Right atrium auricular region (tissue), 2 donors: ENCODE data around the gene C20orf96. TPM values are rescaled to one million over a fixed set of nuclear protein-coding genes. Genes with fewer than 3 reads are reported as not detected.

ENCODE experiments used
- DNase-seq: peaks from one replicate; pipeline ENCODE4 v3.0.0-alpha.2; 2019; ENCODE audit warnings: low spot score
- H3K27ac ChIP-seq, 2 donors: fragments of 200-600 bp; sonication (generic); 1 replicate in 1 of 2; 2 replicates in 1 of 2; pipeline ENCODE4 v1.5.1; 2016 to 2019
- H3K27me3 ChIP-seq, 2 donors: fragments of 200-600 bp; sonication (generic); one replicate each; pipeline versions ENCODE4 v1.5.1 to v1.6.0; 2017 to 2019
- H3K36me3 ChIP-seq: fragments of 200-600 bp; sonication (generic); one replicate; pipeline ENCODE4 v1.5.1; 2016
- H3K4me1 ChIP-seq, 2 donors: fragments of 200-600 bp; sonication (generic); one replicate each; pipeline versions ENCODE4 v1.5.1 to v1.6.0; 2017 to 2019
- H3K4me3 ChIP-seq, 2 donors: fragments of 200-600 bp; sonication (generic); 1 replicate in 1 of 2; 2 replicates in 1 of 2; pipeline ENCODE4 v1.5.1; 2017 to 2019; ENCODE audit warnings: mild to moderate bottlenecking in 1 of 2, moderate library complexity in 1 of 2
- H3K9me3 ChIP-seq, 2 donors: fragments of 200-600 bp; sonication (generic); one replicate each; pipeline ENCODE4 v1.5.1; 2019
- total RNA-seq, 2 donors: library from RNA; depleted of rRNA; stranded (reverse); fragments of >200 nt; gene quantifications; one replicate each; pipeline ENCODE4 v1.1.0, GENCODE V29; 2016
- TF ChIP-seq, protein P1 (sequence below), 2 donors: fragments of 200-600 bp; sonication (generic); IDR thresholded peaks; one replicate each; pipeline ENCODE4 v1.5.1; 2019; ENCODE audit warnings: antibody characterized with exemption in 2 of 2

C20orf96 gene
- total RNA-seq, 2 donors from 2014 or later, result 2.4 to 3.4 TPM

DNA sequence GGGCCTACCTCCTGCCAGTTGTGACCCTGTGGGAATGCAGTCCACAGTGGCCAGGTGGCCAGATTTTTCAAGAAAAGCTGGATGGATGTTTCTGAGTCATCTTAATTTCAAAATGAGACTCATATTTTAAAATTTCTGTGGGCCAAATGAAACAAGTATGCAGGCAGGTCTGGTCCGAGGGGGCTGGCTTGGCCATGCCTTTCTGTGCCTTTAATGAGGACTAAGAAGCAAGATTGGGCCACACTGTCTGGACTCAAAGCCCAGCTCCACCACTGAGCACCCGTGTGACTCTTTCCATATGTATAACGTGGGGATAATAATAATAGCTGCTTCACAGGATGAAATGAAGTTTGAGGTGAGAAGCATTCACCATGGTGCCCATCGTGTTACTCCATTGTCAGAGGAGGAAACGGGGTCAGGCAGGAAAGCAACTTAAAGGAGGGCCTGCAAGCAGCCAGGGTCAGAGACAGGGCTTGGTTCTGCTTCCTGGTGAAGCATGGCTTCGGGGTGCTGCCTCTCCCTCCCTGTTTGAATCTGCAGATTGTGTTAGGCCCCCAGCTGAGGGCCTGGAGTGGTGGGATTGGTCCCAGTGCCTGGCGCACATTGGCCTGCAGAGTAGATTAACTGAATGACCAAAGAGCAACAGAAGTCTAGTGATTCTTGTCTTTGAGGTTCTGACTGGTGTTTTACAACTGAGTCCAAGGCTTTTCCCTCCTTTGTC is 38.6 kb upstream of the C20orf96 start:
- peak overlapping the region in 1 of 2 donors; percentile 91 for H3K27ac ChIP-seq
- no peak overlapping the region for H3K4me3 ChIP-seq
- no peaks in the 10 kb centered on the region for H3K36me3 ChIP-seq
- H3K9me3 ChIP-seq, result no peaks in the 10 kb centered on the region
- H3K27me3 ChIP-seq, result no peaks in the 10 kb centered on the region
- H3K4me1 ChIP-seq, result peaks cover 0 to 32% of the 10 kb centered on the region in 2 donors
- TF ChIP-seq, protein P1, sequence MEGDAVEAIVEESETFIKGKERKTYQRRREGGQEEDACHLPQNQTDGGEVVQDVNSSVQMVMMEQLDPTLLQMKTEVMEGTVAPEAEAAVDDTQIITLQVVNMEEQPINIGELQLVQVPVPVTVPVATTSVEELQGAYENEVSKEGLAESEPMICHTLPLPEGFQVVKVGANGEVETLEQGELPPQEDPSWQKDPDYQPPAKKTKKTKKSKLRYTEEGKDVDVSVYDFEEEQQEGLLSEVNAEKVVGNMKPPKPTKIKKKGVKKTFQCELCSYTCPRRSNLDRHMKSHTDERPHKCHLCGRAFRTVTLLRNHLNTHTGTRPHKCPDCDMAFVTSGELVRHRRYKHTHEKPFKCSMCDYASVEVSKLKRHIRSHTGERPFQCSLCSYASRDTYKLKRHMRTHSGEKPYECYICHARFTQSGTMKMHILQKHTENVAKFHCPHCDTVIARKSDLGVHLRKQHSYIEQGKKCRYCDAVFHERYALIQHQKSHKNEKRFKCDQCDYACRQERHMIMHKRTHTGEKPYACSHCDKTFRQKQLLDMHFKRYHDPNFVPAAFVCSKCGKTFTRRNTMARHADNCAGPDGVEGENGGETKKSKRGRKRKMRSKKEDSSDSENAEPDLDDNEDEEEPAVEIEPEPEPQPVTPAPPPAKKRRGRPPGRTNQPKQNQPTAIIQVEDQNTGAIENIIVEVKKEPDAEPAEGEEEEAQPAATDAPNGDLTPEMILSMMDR (IDR thresholded peaks at IDR 0.05), result no peak
- DNase-seq, result no peak

DNA sequence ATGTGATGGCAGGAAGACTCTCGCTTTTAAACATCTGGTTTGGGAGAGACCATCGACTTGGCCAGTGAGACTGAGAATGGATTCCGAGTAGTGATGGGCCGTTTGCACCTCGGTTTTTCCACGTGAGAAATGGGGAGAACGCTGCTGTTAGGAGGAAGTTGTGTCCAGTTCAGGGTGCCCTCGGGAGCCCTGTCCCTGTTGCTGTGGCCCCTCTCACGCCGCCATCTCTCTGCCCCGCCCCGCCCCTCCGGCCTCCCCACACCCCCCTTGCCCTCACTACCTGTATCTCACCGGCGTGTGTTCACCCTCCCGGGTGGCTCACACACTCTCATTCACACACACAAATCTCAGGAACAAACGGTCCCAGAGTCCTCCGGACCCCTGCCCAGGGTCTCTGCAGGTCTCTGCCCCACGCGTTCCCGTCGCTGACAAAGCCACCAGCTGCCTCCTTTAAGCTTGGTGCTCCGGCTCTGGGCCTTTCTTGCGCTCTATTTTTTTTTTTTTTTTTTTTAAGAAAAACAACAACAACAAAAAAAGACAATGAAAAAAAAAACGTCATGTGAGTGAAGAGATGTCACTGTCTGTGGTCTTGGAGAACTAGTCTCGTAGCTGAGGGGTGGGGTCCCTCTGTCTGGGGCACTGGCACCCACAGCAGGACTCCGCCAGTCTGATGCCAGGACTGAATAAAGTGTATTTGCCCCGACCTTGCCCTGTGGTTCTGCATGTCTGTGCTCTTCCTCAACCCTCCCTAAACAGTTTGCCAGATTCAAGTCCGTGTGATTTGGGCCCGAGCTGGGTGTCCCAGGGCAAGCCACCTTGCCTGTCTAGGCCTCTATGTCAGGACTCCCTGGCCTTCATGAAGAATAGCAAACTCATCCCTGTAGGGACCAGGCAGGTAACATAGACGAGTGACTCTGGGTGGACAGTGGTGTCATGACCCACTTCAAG is 37.8 kb upstream of the C20orf96 start:
- peaks cover 0 to 39% of the 10 kb centered on the region in 2 donors for H3K4me1 ChIP-seq
- H3K4me3 ChIP-seq, result peak overlapping the region in 1 of 2 donors; percentile 73
- no peak for DNase-seq

DNA sequence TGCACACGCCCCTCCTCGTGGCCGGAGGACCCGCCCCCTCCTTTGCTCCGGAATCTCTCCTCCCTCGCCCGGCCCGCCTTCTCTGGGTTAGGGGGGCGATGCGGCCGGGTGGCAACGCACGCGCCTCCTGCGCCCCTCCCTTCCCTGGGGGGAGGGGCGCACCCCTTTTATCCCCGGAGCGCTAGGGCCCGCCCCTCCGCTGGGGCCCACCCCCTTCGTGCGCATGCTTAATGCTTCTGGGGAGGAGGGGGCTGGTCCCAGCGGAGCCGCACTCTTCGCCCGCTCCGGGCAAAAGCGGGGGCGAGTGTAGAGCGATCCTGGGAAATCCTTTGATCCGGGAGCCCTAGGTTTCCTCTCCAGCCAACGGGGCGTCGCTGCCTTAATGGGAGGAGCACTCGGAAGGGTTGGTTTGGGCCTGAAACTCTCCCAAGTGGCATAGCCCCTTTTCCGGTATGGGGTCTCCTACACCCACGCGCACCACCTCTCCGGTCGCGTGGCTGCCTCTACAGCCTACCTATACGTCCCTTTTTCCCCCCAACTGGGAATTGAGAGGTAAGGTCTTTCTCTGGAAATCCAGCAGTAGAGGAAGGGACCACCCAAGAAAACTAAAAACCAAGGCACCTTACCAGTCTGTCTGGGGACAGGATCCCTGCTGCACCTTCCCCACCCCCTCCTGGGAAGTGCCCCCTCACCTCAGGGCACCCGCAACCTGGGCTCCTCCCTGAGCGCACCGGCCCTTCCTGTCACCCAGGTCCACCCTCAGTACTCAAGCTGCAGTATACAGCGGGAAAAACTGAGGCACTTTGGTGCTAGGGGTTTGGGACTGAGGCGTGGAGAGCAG is 36.9 kb upstream of the C20orf96 start:
- no peaks in the 10 kb centered on the region for H3K27me3 ChIP-seq
- H3K9me3 ChIP-seq, result no peaks in the 10 kb centered on the region
- H3K4me3 ChIP-seq, result peak overlapping the region; percentile 70 to 73
- H3K4me1 ChIP-seq, result peaks cover 0 to 39% of the 10 kb centered on the region in 2 donors
- H3K27ac ChIP-seq, result peak overlapping the region; percentile 91 to 95
- no peaks in the 10 kb centered on the region for H3K36me3 ChIP-seq
- peak; percentile 73 for DNase-seq
- TF ChIP-seq, protein P1 (IDR thresholded peaks at IDR 0.05), result no peak

More for the DNA sequence above, 37.8 kb upstream of the C20orf96 start:
- H3K27me3 ChIP-seq, result no peaks in the 10 kb centered on the region
- H3K9me3 ChIP-seq, result no peaks in the 10 kb centered on the region
- TF ChIP-seq, protein P1 (IDR thresholded peaks at IDR 0.05), result no peak
- H3K36me3 ChIP-seq, result no peaks in the 10 kb centered on the region
- H3K27ac ChIP-seq, result peak overlapping the region; percentile 91 to 95

DNA sequence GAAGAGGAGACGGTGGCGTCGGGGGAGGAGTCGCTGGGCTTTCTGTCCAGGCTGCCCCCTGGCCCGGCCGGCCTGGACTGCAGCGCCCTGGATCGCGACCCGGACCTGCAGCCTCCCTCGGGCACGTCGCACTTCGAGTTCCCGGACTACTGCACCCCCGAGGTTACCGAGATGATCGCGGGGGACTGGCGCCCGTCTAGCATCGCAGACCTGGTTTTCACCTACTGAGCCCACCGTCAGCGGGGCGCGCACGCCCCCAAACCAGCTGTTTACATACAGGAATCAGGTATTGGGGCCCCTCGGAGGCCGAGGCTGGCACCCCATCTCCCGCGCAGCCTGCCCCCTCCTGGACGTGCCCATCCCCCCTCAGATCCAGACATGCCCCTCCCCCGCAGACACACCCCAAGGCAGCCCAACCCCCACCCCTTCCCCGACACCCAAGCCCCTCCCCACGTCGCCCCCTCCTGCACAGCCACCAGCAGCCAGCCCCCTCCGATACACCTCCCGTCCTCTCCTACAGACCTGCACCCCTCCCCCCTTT is 36.2 kb upstream of the C20orf96 start:
- H3K27ac ChIP-seq, result peak overlapping the region; percentile 91 to 95
- no peak for DNase-seq
- no peaks in the 10 kb centered on the region for H3K9me3 ChIP-seq
- no peaks in the 10 kb centered on the region for H3K27me3 ChIP-seq
- TF ChIP-seq, protein P1 (IDR thresholded peaks at IDR 0.05), result no peak
- H3K4me1 ChIP-seq, result peaks cover 0 to 39% of the 10 kb centered on the region in 2 donors
- H3K36me3 ChIP-seq, result no peaks in the 10 kb centered on the region
- H3K4me3 ChIP-seq, result peak overlapping the region; percentile 70 to 73
